ENCODE measurements around the gene IFT81.

GRCh38 chr12:110262442-110263388 is 138.6 kb downstream of the IFT81 start:
- TF ChIP-seq CTCF (IDR thresholded peaks at IDR 0.05), result no peak
- no peak for TF ChIP-seq ZBTB43 (CRISPR knock-in tag; IDR thresholded peaks at IDR 0.05)
- TF ChIP-seq ZNF416 (CRISPR knock-in tag; IDR thresholded peaks at IDR 0.05), result no peak
- TF ChIP-seq NFATC4 (CRISPR knock-in tag; IDR thresholded peaks at IDR 0.05), result no peak
- TF ChIP-seq MAX (CRISPR knock-in tag; IDR thresholded peaks at IDR 0.05), result no peak
- no peak for TF ChIP-seq CREM (CRISPR knock-in tag; IDR thresholded peaks at IDR 0.05)
- TF ChIP-seq SMAD3 (CRISPR knock-in tag; IDR thresholded peaks at IDR 0.05; ENCODE audit: borderline replicate concordance), result no peak
- no peak for TF ChIP-seq CBFB (CRISPR knock-in tag; IDR thresholded peaks at IDR 0.05; ENCODE audit: low read depth)
- no peak for TF ChIP-seq ATF2 (CRISPR knock-in tag; IDR thresholded peaks at IDR 0.05; ENCODE audit: borderline replicate concordance, low read depth)
- no peak for TF ChIP-seq ZNF512 (CRISPR knock-in tag; IDR thresholded peaks at IDR 0.05; ENCODE audit: borderline replicate concordance)
- TF ChIP-seq, protein P1, sequence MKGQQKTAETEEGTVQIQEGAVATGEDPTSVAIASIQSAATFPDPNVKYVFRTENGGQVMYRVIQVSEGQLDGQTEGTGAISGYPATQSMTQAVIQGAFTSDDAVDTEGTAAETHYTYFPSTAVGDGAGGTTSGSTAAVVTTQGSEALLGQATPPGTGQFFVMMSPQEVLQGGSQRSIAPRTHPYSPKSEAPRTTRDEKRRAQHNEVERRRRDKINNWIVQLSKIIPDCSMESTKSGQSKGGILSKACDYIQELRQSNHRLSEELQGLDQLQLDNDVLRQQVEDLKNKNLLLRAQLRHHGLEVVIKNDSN (CRISPR knock-in tag; IDR thresholded peaks at IDR 0.05), result no peak
- TF ChIP-seq, protein P2, sequence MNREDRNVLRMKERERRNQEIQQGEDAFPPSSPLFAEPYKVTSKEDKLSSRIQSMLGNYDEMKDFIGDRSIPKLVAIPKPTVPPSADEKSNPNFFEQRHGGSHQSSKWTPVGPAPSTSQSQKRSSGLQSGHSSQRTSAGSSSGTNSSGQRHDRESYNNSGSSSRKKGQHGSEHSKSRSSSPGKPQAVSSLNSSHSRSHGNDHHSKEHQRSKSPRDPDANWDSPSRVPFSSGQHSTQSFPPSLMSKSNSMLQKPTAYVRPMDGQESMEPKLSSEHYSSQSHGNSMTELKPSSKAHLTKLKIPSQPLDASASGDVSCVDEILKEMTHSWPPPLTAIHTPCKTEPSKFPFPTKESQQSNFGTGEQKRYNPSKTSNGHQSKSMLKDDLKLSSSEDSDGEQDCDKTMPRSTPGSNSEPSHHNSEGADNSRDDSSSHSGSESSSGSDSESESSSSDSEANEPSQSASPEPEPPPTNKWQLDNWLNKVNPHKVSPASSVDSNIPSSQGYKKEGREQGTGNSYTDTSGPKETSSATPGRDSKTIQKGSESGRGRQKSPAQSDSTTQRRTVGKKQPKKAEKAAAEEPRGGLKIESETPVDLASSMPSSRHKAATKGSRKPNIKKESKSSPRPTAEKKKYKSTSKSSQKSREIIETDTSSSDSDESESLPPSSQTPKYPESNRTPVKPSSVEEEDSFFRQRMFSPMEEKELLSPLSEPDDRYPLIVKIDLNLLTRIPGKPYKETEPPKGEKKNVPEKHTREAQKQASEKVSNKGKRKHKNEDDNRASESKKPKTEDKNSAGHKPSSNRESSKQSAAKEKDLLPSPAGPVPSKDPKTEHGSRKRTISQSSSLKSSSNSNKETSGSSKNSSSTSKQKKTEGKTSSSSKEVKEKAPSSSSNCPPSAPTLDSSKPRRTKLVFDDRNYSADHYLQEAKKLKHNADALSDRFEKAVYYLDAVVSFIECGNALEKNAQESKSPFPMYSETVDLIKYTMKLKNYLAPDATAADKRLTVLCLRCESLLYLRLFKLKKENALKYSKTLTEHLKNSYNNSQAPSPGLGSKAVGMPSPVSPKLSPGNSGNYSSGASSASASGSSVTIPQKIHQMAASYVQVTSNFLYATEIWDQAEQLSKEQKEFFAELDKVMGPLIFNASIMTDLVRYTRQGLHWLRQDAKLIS (CRISPR knock-in tag; IDR thresholded peaks at IDR 0.05; ENCODE audit: borderline replicate concordance), result no peak
